ENCODE measurements around the gene PCBP3. TPM values are rescaled to one million over a fixed set of nuclear protein-coding genes. Genes with fewer than 3 reads are reported as not detected.

PCBP3 gene
- total RNA-seq, 1 experiment from 2014 or later, result 10.9 TPM

DNA sequence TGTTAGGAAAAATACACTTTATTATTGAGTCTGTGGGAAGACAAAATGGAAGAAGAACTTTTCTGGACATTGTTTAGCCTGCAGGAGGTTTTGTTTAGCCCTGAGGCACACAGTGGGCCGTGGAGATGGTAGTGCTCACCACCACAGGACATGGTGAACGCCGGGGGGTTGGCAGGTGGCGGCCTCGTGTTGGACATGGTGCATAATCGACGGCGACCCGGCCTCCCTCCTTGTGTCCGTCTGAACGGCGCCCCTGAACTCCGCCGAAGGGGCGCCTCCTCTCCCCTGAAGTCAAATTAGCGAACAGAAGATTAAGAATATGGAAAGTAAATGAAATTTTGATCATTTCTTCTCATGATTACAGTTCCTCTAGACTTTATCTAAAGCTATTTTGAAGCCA lies 126.4 kb downstream of the PCBP3 start:
- H3K56ac ChIP-seq (ENCODE audit: insufficient read length, low read depth, low read length), result no peak overlapping the region
- TF ChIP-seq, protein P1, sequence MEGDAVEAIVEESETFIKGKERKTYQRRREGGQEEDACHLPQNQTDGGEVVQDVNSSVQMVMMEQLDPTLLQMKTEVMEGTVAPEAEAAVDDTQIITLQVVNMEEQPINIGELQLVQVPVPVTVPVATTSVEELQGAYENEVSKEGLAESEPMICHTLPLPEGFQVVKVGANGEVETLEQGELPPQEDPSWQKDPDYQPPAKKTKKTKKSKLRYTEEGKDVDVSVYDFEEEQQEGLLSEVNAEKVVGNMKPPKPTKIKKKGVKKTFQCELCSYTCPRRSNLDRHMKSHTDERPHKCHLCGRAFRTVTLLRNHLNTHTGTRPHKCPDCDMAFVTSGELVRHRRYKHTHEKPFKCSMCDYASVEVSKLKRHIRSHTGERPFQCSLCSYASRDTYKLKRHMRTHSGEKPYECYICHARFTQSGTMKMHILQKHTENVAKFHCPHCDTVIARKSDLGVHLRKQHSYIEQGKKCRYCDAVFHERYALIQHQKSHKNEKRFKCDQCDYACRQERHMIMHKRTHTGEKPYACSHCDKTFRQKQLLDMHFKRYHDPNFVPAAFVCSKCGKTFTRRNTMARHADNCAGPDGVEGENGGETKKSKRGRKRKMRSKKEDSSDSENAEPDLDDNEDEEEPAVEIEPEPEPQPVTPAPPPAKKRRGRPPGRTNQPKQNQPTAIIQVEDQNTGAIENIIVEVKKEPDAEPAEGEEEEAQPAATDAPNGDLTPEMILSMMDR (conservative IDR thresholded peaks at IDR 0.05), result no peak
- no peaks in the 10 kb centered on the region for H3K9me3 ChIP-seq (ENCODE audit: control insufficient read depth, low read depth, low read length)
- no peak overlapping the region for H4K8ac ChIP-seq (replicated peaks; ENCODE audit: insufficient read length, low read depth, low read length)
- H2BK20ac ChIP-seq (ENCODE audit: low read depth, low read length, poor library complexity, severe bottlenecking), result no peak overlapping the region
- WGBS (ENCODE audit: extremely low coverage, insufficient read length, low lambda C conversion rate), result no CpG with 5 or more reads among the region's 16 CpGs
- H3K4me1 ChIP-seq (ENCODE audit: insufficient read depth, low read length), result no peaks in the 10 kb centered on the region
- H3K79me1 ChIP-seq (ENCODE audit: insufficient read depth, low read depth, low read length, poor library complexity, severe bottlenecking), result no peaks in the 10 kb centered on the region
- no peak overlapping the region for H2BK12ac ChIP-seq (ENCODE audit: insufficient read length, low read depth, low read length)
- no peak overlapping the region for H3K14ac ChIP-seq (ENCODE audit: insufficient read depth, low read length)
- no peaks in the 10 kb centered on the region for H3K27me3 Mint-ChIP-seq (ENCODE audit: low read depth)
- peaks cover 4 to 7% of the 10 kb centered on the region in 2 experiments; a peak in 2 of 5 replicates for H3K9me3 Mint-ChIP-seq
- no peak overlapping the region for H3T11ph ChIP-seq (ENCODE audit: low read length)
- no peak overlapping the region for H2AK5ac ChIP-seq (ENCODE audit: insufficient read length, low read length)
- no peak overlapping the region for H2AFZ ChIP-seq (ENCODE audit: low read length)
- no peaks in the 10 kb centered on the region; a peak in 2 of 7 replicates for H3K36me3 Mint-ChIP-seq (ENCODE audit: insufficient read depth in 1 of 3, low read depth in 3 of 3)
- H3K4me3 Mint-ChIP-seq, result no peak overlapping the region
- no peak overlapping the region for H3K4ac ChIP-seq (ENCODE audit: low read depth, low read length)
- no peak overlapping the region for H3K18ac ChIP-seq (ENCODE audit: insufficient read length, low read depth, low read length)
- no peaks in the 10 kb centered on the region for H4K20me1 ChIP-seq (ENCODE audit: control insufficient read depth, insufficient read depth, insufficient read length)
- H3K4me2 ChIP-seq (ENCODE audit: insufficient read depth, insufficient read length, low read length), result no peak overlapping the region
- H4K5ac ChIP-seq (ENCODE audit: insufficient read length, low read depth, low read length), result no peak overlapping the region
- no peaks in the 10 kb centered on the region for H3K23me2 ChIP-seq (ENCODE audit: insufficient read length, low read depth, low read length, poor library complexity, severe bottlenecking)
- H3K27ac ChIP-seq (ENCODE audit: insufficient read length, low read depth, low read length), result no peak overlapping the region
- H3K23ac ChIP-seq (ENCODE audit: insufficient read length, low read depth, low read length), result no peak overlapping the region
- no peaks in the 10 kb centered on the region for H3K27me3 ChIP-seq (ENCODE audit: insufficient read depth, low read length)
- no peaks in the 10 kb centered on the region for H3K4me1 Mint-ChIP-seq
- H3K79me2 ChIP-seq (ENCODE audit: insufficient read depth, low read length), result no peaks in the 10 kb centered on the region
- no peak overlapping the region for H2BK5ac ChIP-seq (ENCODE audit: insufficient read length, low read length)
- no peak overlapping the region for H2BK120ac ChIP-seq (ENCODE audit: low read depth, low read length, poor library complexity, severe bottlenecking)
- DNase-seq, result no peak
- H3K27ac Mint-ChIP-seq, result 0 out of 7 replicates have a peak overlapping the region, but pooled peaks of 1 of the 3 experiments have one; percentile 19
- H3K9ac ChIP-seq (ENCODE audit: extremely low read depth, insufficient read length, low read length), result no peak overlapping the region
- H4K91ac ChIP-seq (ENCODE audit: insufficient read length, low read depth, low read length), result no peak overlapping the region
- no peak overlapping the region for H2BK15ac ChIP-seq (ENCODE audit: low read depth, low read length)
